GM19240 (cell line): ENCODE results near the gene SENP6.

Source experiments
- DNase-seq: peaks from one replicate; pipeline ENCODE4 v3.0.0; 2011; ENCODE audit warnings: low spot score; ENCODE audit not compliant: insufficient read length

SENP6 gene

GRCh38 chr6:75748003-75748742, 146.5 kb downstream of the SENP6 start:
- DNase-seq, result no peak

GRCh38 chr6:75748743-75749538, 147.3 kb downstream of the SENP6 start, which contains the start of gene MYO6:
Gene MYO6 (plus strand): TSS chr6:75749239. CDS start chr6:75817548, 68,309 bp downstream.
- DNase-seq, result no peak

- no peak for DNase-seq
Measured at GRCh38 chr6:75751443-75751842, 149.8 kb downstream of the SENP6 start.

- DNase-seq, result no peak
Measured at GRCh38 chr6:75752365-75752764, 150.7 kb downstream of the SENP6 start.

GRCh38 chr6:75755704-75756103, 154.0 kb downstream of the SENP6 start:
- DNase-seq, result no peak

GRCh38 chr6:75757295-75757694, 155.6 kb downstream of the SENP6 start:
- DNase-seq, result no peak

GRCh38 chr6:75758061-75758460, 156.4 kb downstream of the SENP6 start:
- DNase-seq, result no peak

GRCh38 chr6:75759207-75759606, 157.5 kb downstream of the SENP6 start:
- DNase-seq, result no peak

- no peak for DNase-seq
Measured at GRCh38 chr6:75760320-75760719, 158.6 kb downstream of the SENP6 start.

- no peak for DNase-seq
Measured at GRCh38 chr6:75761489-75761888, 159.8 kb downstream of the SENP6 start.

GRCh38 chr6:75762063-75762462, 160.4 kb downstream of the SENP6 start:
- DNase-seq, result no peak

GRCh38 chr6:75766387-75766786, 164.7 kb downstream of the SENP6 start:
- DNase-seq, result no peak
